Right cardiac atrium (tissue), 5 donors: ENCODE results near the gene IKZF1. TPM values are rescaled to one million over a fixed set of nuclear protein-coding genes. Genes with fewer than 3 reads are reported as not detected.

Source experiments
- ATAC-seq, 2 donors: fragments of 200-7000 bp; cut with Tn5 transposase; one replicate each; pipeline versions ENCODE4 v1.8.0 to v1.9.1; 2020; ENCODE audit warnings: moderate library complexity in 2 of 2, mild to moderate bottlenecking in 1 of 2
- DNase-seq, 3 donors: peaks; one replicate each; pipeline ENCODE4 v3.0.0-alpha.2; 2020
- H3K27ac ChIP-seq: one replicate; pipeline ENCODE4 v1.5.1; 2013; ENCODE audit warnings: mild to moderate bottlenecking, low read length, control low read depth, moderate library complexity
- H3K27me3 ChIP-seq: one replicate; pipeline ENCODE4 v1.6.1; 2013; ENCODE audit not compliant: control insufficient read depth, insufficient read depth
- H3K4me1 ChIP-seq: one replicate; pipeline ENCODE4 v1.6.1; 2013; ENCODE audit warnings: low read length; ENCODE audit not compliant: control insufficient read depth, insufficient read depth
- H3K4me3 ChIP-seq: one replicate; pipeline ENCODE4 v1.5.1; 2013; ENCODE audit warnings: low read length, control low read depth
- H3K9me3 ChIP-seq: one replicate; pipeline ENCODE4 v1.6.1; 2013; ENCODE audit warnings: low read length; ENCODE audit not compliant: control insufficient read depth
- WGBS: extraction: QIAGEN DNeasy Blood & Tissue Kit; methylation state at CpG from one replicate; pipeline ENCODE4 v1.1.7; 2013; 5-methylcytosine and 5-hydroxymethylcytosine counted together
- intact Hi-C, 4 donors: fragments of 100-400 bp; cut with DNase I; formaldehyde crosslinking; loops; one replicate each; pipeline versions ENCODE4 v1.11.0 to v1.14.0; 2022 to 2023
- polyA plus RNA-seq: library from polyadenylated mRNA; stranded (reverse); fragments of 200-250 nt; gene quantifications from one replicate; pipeline ENCODE4 v1.2.3, GENCODE V29; 2013
- total RNA-seq, 4 donors: library from RNA; stranded (reverse); fragmentation: NEBNext Ultra II Directional; extraction: Animal tissue kit (Norgen Biotek cat#: 25700); gene quantifications; one replicate each; pipeline ENCODE4 v1.2.1, GENCODE V29; 2021
- donor health status: healthy with polysubstance abuse.
- donor health status: DM: no; HTN: yes; CAD: no.
- donor health status: DM: no; HTN: no; CAD: no.
- donor health status: DM: no; HTN: yes; CAD: no; lungs with severe emphysema.
- donor health status: DM: yes; HTN: yes; CAD: no.

The IKZF1 gene
- total and polyA plus RNA-seq, 5 donors = 0.54 to 6.8 (median 4.2) TPM

- H3K27ac ChIP-seq = no peak overlapping the region
- intact Hi-C loops = no loop called here
- ATAC-seq = no peak
- 40% methylated on average over 3 of the region's 3 CpGs for WGBS
- no peak overlapping the region for H3K4me3 ChIP-seq
- no peaks in the 10 kb centered on the region for H3K4me1 ChIP-seq
- H3K9me3 ChIP-seq = no peaks in the 10 kb centered on the region
- no peak for DNase-seq
- no peaks in the 10 kb centered on the region for H3K27me3 ChIP-seq
Observed at GRCh38 chr7:50391386-50391785, 86.9 kb downstream of the IKZF1 start.

- no peak overlapping the region for H3K4me3 ChIP-seq
- no peak overlapping the region for H3K27ac ChIP-seq
- H3K27me3 ChIP-seq = no peaks in the 10 kb centered on the region
- 66% methylated on average over 1 of the region's 1 CpG for WGBS
- H3K4me1 ChIP-seq = no peaks in the 10 kb centered on the region
- DNase-seq (no peak), ATAC-seq (no peak)
- H3K9me3 ChIP-seq = no peaks in the 10 kb centered on the region
- intact Hi-C loops = no loop called here
Observed at GRCh38 chr7:50393076-50393475, 88.6 kb downstream of the IKZF1 start.

- H3K9me3 ChIP-seq = no peaks in the 10 kb centered on the region
- H3K27ac ChIP-seq = no peak overlapping the region
- H3K4me3 ChIP-seq = no peak overlapping the region
- 58% methylated on average over 9 of the region's 9 CpGs for whole genome bisulfite sequencing
- ATAC-seq = no peak
- no peaks in the 10 kb centered on the region for H3K4me1 ChIP-seq
- DNase-seq = no peak
- H3K27me3 ChIP-seq = no peaks in the 10 kb centered on the region
- intact Hi-C loops = no loop called here
Observed at GRCh38 chr7:50393547-50394252, 89.2 kb downstream of the IKZF1 start.

GRCh38 chr7:50394315-50394714 is 89.8 kb downstream of the IKZF1 start:
- intact Hi-C loops = no loop called here
- WGBS = 86% methylated on average over 1 of the region's 1 CpG
- ATAC-seq (no peak), DNase-seq (no peak)
- no peak overlapping the region for H3K4me3 ChIP-seq
- no peaks in the 10 kb centered on the region for H3K27me3 ChIP-seq
- no peaks in the 10 kb centered on the region for H3K9me3 ChIP-seq
- no peak overlapping the region for H3K27ac ChIP-seq
- H3K4me1 ChIP-seq = no peaks in the 10 kb centered on the region

DNA sequence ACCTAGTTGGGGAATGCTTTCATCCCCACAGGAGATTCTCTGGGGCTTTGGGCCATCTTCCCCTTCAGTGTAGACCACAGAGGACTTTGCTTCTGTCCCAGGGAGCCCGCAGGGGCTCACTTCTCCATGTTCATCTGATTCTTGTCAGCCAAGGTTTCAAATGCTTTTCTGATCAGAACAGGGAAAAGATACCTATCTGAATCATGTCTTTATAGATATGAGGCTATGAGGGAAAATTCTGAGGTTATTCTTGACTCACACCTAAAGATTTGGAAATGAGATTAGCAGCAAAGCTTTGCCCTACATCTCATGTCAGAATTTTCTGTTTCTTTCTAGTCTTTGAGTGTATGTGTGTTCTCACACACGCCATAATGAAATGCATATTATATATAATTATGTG is 92.3 kb downstream of the IKZF1 start:
- no peaks in the 10 kb centered on the region for H3K9me3 ChIP-seq
- H3K4me1 ChIP-seq = no peaks in the 10 kb centered on the region
- intact Hi-C loops = no loop called here
- 83% methylated on average over 2 of the region's 2 CpGs for WGBS
- no peak for ATAC-seq
- no peak overlapping the region for H3K27ac ChIP-seq
- H3K27me3 ChIP-seq = no peaks in the 10 kb centered on the region
- no peak for DNase-seq
- H3K4me3 ChIP-seq = no peak overlapping the region

- no peak for DNase-seq
- Histone ChIP-seq H3K9me3 (no peaks in the 10 kb centered on the region), H3K27ac (no peak overlapping the region), H3K4me3 (no peak overlapping the region), H3K27me3 (no peaks in the 10 kb centered on the region), H3K4me1 (no peaks in the 10 kb centered on the region)
- WGBS = 80% methylated on average over 2 of the region's 2 CpGs
- no peak for ATAC-seq
- intact Hi-C loops = no loop called here
Observed at GRCh38 chr7:50397320-50397970, 92.9 kb downstream of the IKZF1 start.

- intact Hi-C loops = no loop called here
- no peak overlapping the region for H3K27ac ChIP-seq
- no peak for ATAC-seq
- H3K4me3 ChIP-seq = no peak overlapping the region
- no peaks in the 10 kb centered on the region for H3K9me3 ChIP-seq
- DNase-seq = no peak
- 84% methylated on average over 1 of the region's 1 CpG for whole genome bisulfite sequencing
- H3K27me3 ChIP-seq = no peaks in the 10 kb centered on the region
- H3K4me1 ChIP-seq = no peaks in the 10 kb centered on the region
Observed at GRCh38 chr7:50397971-50398324, 93.4 kb downstream of the IKZF1 start.

DNA sequence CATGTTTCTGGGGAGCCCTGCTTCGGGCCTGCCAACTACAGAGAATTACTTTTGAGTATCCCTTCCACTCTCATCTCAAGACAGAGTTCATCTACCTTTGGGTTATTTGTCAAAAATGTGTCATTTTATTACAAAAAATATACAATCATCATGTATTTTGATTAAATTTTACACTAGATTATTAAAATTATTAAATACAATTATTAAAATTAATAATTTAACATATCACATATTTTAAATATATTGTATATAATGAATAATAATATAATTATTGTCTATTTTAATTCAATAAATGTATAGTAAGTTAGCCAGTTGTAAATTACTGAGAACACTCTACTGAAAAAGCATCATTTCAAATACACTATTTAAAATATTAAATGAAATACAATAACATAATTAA is 94.7 kb downstream of the IKZF1 start:
- no peak for ATAC-seq
- intact Hi-C loops = no loop called here
- no peak overlapping the region for H3K4me3 ChIP-seq
- 92% methylated on average over 1 of the region's 1 CpG for WGBS
- H3K27me3 ChIP-seq = no peaks in the 10 kb centered on the region
- DNase-seq = no peak
- H3K9me3 ChIP-seq = no peaks in the 10 kb centered on the region
- H3K4me1 ChIP-seq = no peaks in the 10 kb centered on the region
- H3K27ac ChIP-seq = no peak overlapping the region

DNA sequence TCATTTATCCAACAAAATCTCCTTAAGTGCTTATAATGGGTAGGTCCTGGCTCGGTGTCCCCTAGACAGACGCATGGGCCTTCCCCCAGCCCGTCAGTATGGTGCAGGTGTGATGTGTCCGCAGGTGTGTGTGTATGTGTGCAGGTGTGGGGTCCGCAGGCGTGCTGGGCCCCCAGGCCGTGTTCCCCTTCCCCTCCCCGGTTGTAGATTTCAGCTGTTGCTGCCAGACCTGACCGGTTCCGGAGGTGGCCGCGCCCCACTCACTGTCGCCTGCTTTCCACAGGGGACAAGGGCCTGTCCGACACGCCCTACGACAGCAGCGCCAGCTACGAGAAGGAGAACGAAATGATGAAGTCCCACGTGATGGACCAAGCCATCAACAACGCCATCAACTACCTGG is 95.1 kb downstream of the IKZF1 start:
- intact Hi-C loops = no loop called here
- no peak for ATAC-seq

GRCh38 chr7:50400114-50400513 is 95.6 kb downstream of the IKZF1 start:
- DNase-seq = no peak
- intact Hi-C loops = no loop called here
- Histone ChIP-seq H3K4me3 (no peak overlapping the region), H3K9me3 (no peaks in the 10 kb centered on the region), H3K4me1 (no peaks in the 10 kb centered on the region), H3K27ac (no peak overlapping the region), H3K27me3 (no peaks in the 10 kb centered on the region)
- 15% methylated on average over 41 of the region's 41 CpGs for WGBS
- no peak for ATAC-seq

More for the DNA sequence above, 95.1 kb downstream of the IKZF1 start:
- Histone ChIP-seq H3K4me3 (no peak overlapping the region), H3K4me1 (no peaks in the 10 kb centered on the region), H3K27ac (no peak overlapping the region), H3K9me3 (no peaks in the 10 kb centered on the region), H3K27me3 (no peaks in the 10 kb centered on the region)
- DNase-seq = no peak
- 53% methylated on average over 21 of the region's 21 CpGs for WGBS

- Histone ChIP-seq H3K4me3 (no peak overlapping the region), H3K4me1 (no peaks in the 10 kb centered on the region), H3K27me3 (no peaks in the 10 kb centered on the region), H3K27ac (no peak overlapping the region), H3K9me3 (no peaks in the 10 kb centered on the region)
- WGBS = 73% methylated on average over 7 of the region's 7 CpGs
- DNase-seq (no peak), ATAC-seq (no peak)
- intact Hi-C loops = no loop called here
Observed at GRCh38 chr7:50404392-50404791, 99.9 kb downstream of the IKZF1 start.
